Panc1 (cell line): ENCODE data around the gene SH3BP4. TPM values are rescaled to one million over a fixed set of nuclear protein-coding genes. Genes with fewer than 3 reads are reported as not detected.

Experiments used
- ATAC-seq: fragments of 200-7000 bp; cut with Tn5 transposase; 2 replicates; pipeline ENCODE4 v1.9.1; 2020; ENCODE audit warnings: mild to moderate bottlenecking, moderate library complexity
- BruUV-seq: library from RNA; stranded (reverse); fragments of 400-500 nt; replicated peaks from 2 replicates; lab custom pipeline; 2021; lab: Mats Ljungman, UMichigan
- CTCF ChIA-PET: fragments of 300-600 bp; sonication (Branson Sonifier 250); formaldehyde crosslinking; loops from one replicate; lab custom pipeline; 2022; ENCODE audit warnings: antibody characterized with exemption; lab: Charles Lee
- POLR2A ChIA-PET: fragments of 300-600 bp; sonication (Branson Sonifier 250); formaldehyde crosslinking; loops from one replicate; lab custom pipeline; 2022; ENCODE audit warnings: antibody characterized with exemption; lab: Charles Lee
- DNase-seq: peaks from one replicate; pipeline ENCODE4 v3.0.0-alpha.2; 2010; ENCODE audit warnings: low read depth, low spot score
- H3K27ac ChIP-seq: 2 replicates; pipeline ENCODE4 v1.5.1; 2011; ENCODE audit warnings: mild to moderate bottlenecking, low read length, inconsistent platforms
- H3K27me3 ChIP-seq: fragments of 200-500 bp; sonication (Bioruptor generic); 2 replicates; pipeline ENCODE4 v1.6.0; 2014; ENCODE audit warnings: low read length, inconsistent platforms; ENCODE audit not compliant: control insufficient read depth, insufficient read depth
- H3K36me3 ChIP-seq: fragments of 200-500 bp; sonication (Bioruptor generic); 2 replicates; pipeline ENCODE4 v1.5.1; 2014; ENCODE audit warnings: inconsistent platforms, mild to moderate bottlenecking, low read length, moderate library complexity; ENCODE audit not compliant: control insufficient read depth, insufficient read depth
- H3K4me1 ChIP-seq: 2 replicates; pipeline ENCODE4 v1.5.1; 2011; ENCODE audit warnings: inconsistent platforms, mild to moderate bottlenecking, low read length, moderate library complexity; ENCODE audit not compliant: control insufficient read depth, insufficient read depth
- H3K4me3 ChIP-seq, 2 experiments: 2 replicates each; pipeline ENCODE4 v1.5.1; 2011 to 2012; ENCODE audit warnings: low read depth in 2 of 2, low read length in 2 of 2, mild to moderate bottlenecking in 2 of 2, inconsistent platforms in 1 of 2, moderate library complexity in 1 of 2
- H3K9me3 ChIP-seq: fragments of 200-500 bp; sonication (Bioruptor generic); 2 replicates; pipeline ENCODE4 v1.5.1; 2014; ENCODE audit warnings: low read depth, mild to moderate bottlenecking, inconsistent platforms, low read length, moderate library complexity; ENCODE audit not compliant: control insufficient read depth, insufficient read depth
- CTCF ChIP-seq: fragments of 450-650 bp; IDR thresholded peaks from 2 replicates; pipeline ENCODE4 v1.5.1; 2017; ENCODE audit warnings: mild to moderate bottlenecking
- POLR2AphosphoS5 ChIP-seq: IDR thresholded peaks from 2 replicates; pipeline ENCODE4 v1.6.1; 2012; ENCODE audit warnings: mild to moderate bottlenecking, low read depth, low read length, moderate library complexity
- SIN3A ChIP-seq: IDR thresholded peaks from 2 replicates; pipeline ENCODE4 v1.6.1; 2012; ENCODE audit warnings: low read depth, mild to moderate bottlenecking, low read length, moderate library complexity, borderline replicate concordance; ENCODE audit not compliant: insufficient read depth
- TCF7L2 ChIP-seq: IDR thresholded peaks from 2 replicates; pipeline ENCODE4 v1.6.1; 2011; ENCODE audit warnings: mild to moderate bottlenecking, low read depth, low read length, inconsistent platforms
- in situ Hi-C: cut with HindIII; loops from 2 replicates; pipeline ENCODE4 v1.10.0; 2016; ENCODE audit warnings: low sequenced_read_pairs, low pct_unique_long_range_greater_than_20kb
- intact Hi-C: fragments of 100-400 bp; cut with micrococcal nuclease; formaldehyde crosslinking; loops from one replicate; pipeline ENCODE4 v1.10.0; 2022; ENCODE audit not compliant: unreplicated experiment
- total RNA-seq: library from RNA; stranded (reverse); gene quantifications from one replicate; pipeline ENCODE4 v1.2.1, GENCODE V29; 2021; ENCODE audit not compliant: unreplicated experiment
- TF ChIP-seq, protein P1 (sequence below), 2 experiments: IDR thresholded peaks; 2 replicates each; pipeline ENCODE4 v1.6.1; 2011 to 2012; ENCODE audit warnings: low read depth in 2 of 2, control low read depth in 1 of 2, low read length in 1 of 2, mild to moderate bottlenecking in 1 of 2, moderate library complexity in 1 of 2; ENCODE audit not compliant: insufficient read depth in 1 of 2

The SH3BP4 gene
- total RNA-seq, 1 experiment from 2014 or later = 133 TPM

DNA sequence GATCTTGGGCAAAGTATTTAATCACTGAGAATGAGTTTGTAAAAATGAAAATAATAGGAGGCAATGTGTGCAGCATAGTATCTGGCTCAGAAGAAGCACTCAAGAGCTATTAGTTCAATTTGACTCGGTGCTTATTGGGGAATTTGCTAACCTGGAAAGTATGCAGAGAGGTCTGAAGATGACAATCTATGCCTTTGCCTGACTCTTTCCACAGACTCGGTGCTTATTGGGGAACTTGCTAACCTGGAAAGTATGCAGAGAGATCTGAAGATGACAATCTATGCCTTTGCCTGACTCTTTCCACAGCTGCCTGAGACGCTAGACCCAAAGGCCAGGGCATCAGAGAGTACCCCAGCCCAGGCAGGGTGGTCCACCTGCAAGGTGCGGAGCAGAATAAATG is 12.2 kb upstream of the SH3BP4 start:
- DNase-seq (no peak), ATAC-seq (no peak)
- no peaks in the 10 kb centered on the region for H3K36me3 ChIP-seq
- BruUV-seq = no TSS peak
- H3K27me3 ChIP-seq = no peaks in the 10 kb centered on the region
- ChIA-PET CTCF (no interaction called here), POLR2A (no interaction called here)
- in situ Hi-C loops (no loop called here), intact Hi-C loops (no loop called here)
- H3K27ac ChIP-seq = no peak overlapping the region
- no peak overlapping the region for H3K4me3 ChIP-seq
- TF ChIP-seq TCF7L2 (no peak), SIN3A (no peak), POLR2AphosphoS5 (no peak), CTCF (no peak)
- TF ChIP-seq, protein P1, sequence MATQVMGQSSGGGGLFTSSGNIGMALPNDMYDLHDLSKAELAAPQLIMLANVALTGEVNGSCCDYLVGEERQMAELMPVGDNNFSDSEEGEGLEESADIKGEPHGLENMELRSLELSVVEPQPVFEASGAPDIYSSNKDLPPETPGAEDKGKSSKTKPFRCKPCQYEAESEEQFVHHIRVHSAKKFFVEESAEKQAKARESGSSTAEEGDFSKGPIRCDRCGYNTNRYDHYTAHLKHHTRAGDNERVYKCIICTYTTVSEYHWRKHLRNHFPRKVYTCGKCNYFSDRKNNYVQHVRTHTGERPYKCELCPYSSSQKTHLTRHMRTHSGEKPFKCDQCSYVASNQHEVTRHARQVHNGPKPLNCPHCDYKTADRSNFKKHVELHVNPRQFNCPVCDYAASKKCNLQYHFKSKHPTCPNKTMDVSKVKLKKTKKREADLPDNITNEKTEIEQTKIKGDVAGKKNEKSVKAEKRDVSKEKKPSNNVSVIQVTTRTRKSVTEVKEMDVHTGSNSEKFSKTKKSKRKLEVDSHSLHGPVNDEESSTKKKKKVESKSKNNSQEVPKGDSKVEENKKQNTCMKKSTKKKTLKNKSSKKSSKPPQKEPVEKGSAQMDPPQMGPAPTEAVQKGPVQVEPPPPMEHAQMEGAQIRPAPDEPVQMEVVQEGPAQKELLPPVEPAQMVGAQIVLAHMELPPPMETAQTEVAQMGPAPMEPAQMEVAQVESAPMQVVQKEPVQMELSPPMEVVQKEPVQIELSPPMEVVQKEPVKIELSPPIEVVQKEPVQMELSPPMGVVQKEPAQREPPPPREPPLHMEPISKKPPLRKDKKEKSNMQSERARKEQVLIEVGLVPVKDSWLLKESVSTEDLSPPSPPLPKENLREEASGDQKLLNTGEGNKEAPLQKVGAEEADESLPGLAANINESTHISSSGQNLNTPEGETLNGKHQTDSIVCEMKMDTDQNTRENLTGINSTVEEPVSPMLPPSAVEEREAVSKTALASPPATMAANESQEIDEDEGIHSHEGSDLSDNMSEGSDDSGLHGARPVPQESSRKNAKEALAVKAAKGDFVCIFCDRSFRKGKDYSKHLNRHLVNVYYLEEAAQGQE (IDR thresholded peaks at IDR 0.05; ENCODE audit: insufficient read depth in 1 of 2, low read depth in 2 of 2, low read length in 1 of 2) = no peak
- H3K9me3 ChIP-seq = no peaks in the 10 kb centered on the region
- H3K4me1 ChIP-seq = no peaks in the 10 kb centered on the region

DNA sequence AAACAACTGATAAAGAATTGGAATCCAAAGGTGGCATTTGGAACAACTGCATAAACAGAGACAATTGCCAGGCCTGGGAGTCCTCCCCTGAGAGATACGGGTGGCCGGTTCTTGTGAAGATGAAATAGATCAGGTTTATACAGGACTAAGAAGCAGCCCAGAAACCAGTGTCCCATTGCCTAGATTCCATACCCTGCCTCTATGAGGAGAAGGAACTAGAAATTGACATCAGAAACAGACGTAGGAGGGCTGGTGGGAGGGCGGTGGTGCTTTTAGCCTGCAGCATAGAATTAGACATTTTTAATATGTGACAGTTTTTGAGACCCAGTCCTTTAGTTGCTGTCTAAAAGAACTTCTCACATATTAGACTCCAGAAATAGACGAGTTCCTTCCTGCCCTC is 11.8 kb upstream of the SH3BP4 start:
- no peak for TF ChIP-seq POLR2AphosphoS5
- TF ChIP-seq TCF7L2 = no peak
- ChIA-PET POLR2A (no interaction called here), CTCF (no interaction called here)
- no peaks in the 10 kb centered on the region for H3K36me3 ChIP-seq
- in situ Hi-C loops (no loop called here), intact Hi-C loops (no loop called here)
- no TSS peak for BruUV-seq
- ATAC-seq (no peak), DNase-seq (no peak)
- H3K27ac ChIP-seq = no peak overlapping the region
- H3K27me3 ChIP-seq = no peaks in the 10 kb centered on the region
- H3K4me1 ChIP-seq = no peaks in the 10 kb centered on the region
- no peak overlapping the region for H3K4me3 ChIP-seq
- no peaks in the 10 kb centered on the region for H3K9me3 ChIP-seq

GRCh38 chr2:234940527-234940926 is 11.3 kb upstream of the SH3BP4 start:
- Histone ChIP-seq H3K27ac (no peak overlapping the region), H3K4me3 (no peak overlapping the region), H3K9me3 (no peaks in the 10 kb centered on the region), H3K27me3 (no peaks in the 10 kb centered on the region), H3K36me3 (no peaks in the 10 kb centered on the region), H3K4me1 (no peaks in the 10 kb centered on the region)
- ATAC-seq (peak; percentile 34; the same call in 1 of the 2 replicates), DNase-seq (no peak)
- no peak for TF ChIP-seq TCF7L2
- TF ChIP-seq CTCF = no peak
- TF ChIP-seq POLR2AphosphoS5 = no peak
- TF ChIP-seq, protein P1 (IDR thresholded peaks at IDR 0.05; ENCODE audit: insufficient read depth in 1 of 2, low read depth in 2 of 2, low read length in 1 of 2) = no peak
- TF ChIP-seq SIN3A = no peak
- ChIA-PET POLR2A (no interaction called here), CTCF (no interaction called here)
- in situ Hi-C loops (no loop called here), intact Hi-C loops (no loop called here)
- no TSS peak for BruUV-seq
